ENCODE measurements around the gene CACNG8.

Gene CACNG8

GRCh38 chr19:53992211-53992610, 29.5 kb downstream of the CACNG8 start:
- DNase-seq (ENCODE audit: low read depth in 2 of 2): no peak

GRCh38 chr19:53992815-53993214, 30.1 kb downstream of the CACNG8 start:
- DNase-seq (ENCODE audit: low read depth in 2 of 2): no peak

DNA sequence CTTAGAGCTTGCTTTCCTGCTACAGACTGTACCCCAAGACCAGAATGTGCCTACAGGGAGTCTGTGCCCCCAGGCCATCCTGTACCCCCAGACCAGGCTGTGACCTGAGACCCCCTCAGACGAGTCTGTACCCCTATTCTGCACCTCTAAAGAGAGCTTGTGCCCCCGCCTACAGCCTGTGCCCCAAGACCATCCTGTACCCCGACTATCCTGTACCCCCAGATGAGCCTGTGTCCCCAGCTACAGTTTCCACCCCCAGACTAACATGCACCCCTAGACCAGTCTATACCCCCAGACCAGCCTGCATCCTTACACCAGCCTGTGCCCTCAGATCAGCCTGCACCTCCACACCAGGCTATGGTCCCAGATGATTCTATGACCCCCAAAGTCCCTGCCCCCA, 30.7 kb downstream of the CACNG8 start:
- DNase-seq (ENCODE audit: low read depth in 2 of 2): no peak

GRCh38 chr19:53994811-53995210, 32.1 kb downstream of the CACNG8 start:
- no peak for DNase-seq (ENCODE audit: low read depth in 2 of 2)

GRCh38 chr19:53998223-53998622, 35.5 kb downstream of the CACNG8 start:
- no peak for DNase-seq (ENCODE audit: low read depth in 2 of 2)

DNA sequence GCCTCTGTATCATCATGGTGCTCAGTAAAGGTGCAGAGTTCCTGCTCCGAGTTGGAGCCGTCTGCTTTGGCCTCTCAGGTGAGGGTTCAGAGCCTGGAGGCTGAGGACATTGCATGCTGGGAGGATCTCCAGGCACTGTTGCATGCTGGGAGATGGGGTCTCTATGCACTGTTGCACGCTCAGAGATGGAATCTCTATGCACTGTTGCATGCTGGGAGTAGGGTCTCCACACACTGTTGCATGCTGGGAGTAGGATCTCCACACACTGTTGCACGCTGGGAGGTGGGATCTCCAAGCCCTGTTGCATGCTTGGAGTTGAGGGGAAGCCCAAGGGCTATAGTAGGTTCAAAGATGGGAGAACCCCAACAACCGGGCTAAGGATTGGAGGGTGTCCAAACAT, 37.0 kb downstream of the CACNG8 start:
- DNase-seq (ENCODE audit: low read depth in 2 of 2): no peak

GRCh38 chr19:54001496-54001895, 38.8 kb downstream of the CACNG8 start:
- DNase-seq (ENCODE audit: low read depth in 2 of 2): no peak

DNA sequence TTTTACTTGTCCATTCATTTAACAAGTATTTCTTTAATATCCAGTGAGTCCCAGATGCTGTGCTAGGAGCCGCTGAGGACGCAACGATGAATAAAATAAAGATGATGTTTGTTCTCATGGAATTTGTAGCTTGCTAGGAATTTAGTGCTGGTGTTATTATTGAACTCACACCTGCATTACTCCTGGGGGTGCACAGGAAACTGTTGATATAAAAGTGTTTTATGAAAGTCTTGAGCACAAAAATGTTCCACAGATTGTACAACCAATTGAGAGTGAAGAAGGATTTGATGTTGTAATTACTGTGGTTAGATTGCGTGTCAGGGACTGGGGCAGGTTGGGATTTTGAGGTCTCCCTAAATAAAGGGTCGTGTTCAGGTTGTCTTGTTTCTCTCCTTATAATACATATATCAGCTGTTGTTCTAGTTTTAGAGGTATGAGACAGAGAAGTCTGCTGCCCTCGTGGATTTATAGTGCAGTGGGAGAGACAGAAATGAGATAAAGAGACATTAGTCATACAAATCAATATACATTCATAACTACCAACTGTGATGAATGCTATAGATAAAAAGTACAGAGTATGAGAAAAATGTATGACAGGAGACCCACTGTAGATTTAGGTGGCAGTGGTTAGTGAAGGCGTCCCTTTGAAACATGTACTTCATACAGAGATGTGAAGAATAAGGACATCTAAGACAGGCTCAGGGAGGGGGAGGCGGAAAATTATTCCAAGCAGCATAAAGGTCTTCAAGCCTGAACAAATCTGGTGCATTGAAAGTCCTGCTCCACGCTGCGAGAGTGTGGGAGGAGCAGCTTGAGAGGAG, 40.0 kb downstream of the CACNG8 start:
- no peak for DNase-seq (ENCODE audit: low read depth in 2 of 2)

DNA sequence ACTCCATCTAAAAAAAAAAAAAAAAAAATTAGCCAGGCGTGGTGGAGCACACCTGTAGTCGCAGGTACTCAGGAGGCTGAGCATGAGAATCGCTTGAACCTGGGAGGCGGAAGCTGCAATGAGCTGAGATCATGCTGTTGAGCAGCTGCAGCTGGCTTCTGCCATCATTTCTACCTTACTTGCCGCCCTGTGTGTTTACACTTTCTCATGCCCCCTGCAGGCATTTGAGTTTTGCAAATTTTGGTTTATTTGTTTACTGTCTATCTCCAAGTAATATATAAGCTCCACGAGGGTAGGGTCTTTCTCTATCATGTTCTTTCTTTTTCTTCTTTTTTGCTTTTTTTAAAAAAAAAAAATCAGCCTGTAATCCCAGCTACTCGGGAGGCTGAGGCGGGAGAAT, 46.7 kb downstream of the CACNG8 start:
- DNase-seq (ENCODE audit: low read depth in 2 of 2): no peak

GRCh38 chr19:54010474-54010873, 47.7 kb downstream of the CACNG8 start:
- DNase-seq (ENCODE audit: low read depth in 2 of 2): no peak

- DNase-seq (ENCODE audit: low read depth in 2 of 2): no peak
Measured at GRCh38 chr19:54011507-54012211, 48.9 kb downstream of the CACNG8 start.

DNA sequence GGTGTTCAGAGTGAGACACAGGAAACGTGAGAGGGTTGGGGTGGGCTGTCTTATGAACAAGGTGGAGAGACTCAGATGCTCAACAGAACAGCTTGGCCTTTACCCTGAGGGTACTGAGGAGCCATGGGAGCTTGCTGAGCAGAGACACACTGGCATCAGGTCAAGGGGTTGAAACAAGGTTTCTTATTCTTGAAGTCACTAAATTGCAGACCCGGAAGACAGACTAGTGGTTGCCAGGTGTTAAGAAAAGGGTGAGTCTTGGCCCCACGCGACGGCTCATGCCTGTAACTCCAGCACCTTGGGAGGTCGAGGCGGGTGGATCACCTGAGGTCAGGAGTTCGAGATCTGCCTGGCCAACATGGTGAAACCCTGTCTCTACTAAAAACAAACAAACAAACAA, 51.1 kb downstream of the CACNG8 start:
- no peak for DNase-seq (ENCODE audit: low read depth in 2 of 2)

GRCh38 chr19:54014920-54015560, 52.3 kb downstream of the CACNG8 start:
- DNase-seq (ENCODE audit: low read depth in 2 of 2): no peak

GRCh38 chr19:54017261-54017660, 54.5 kb downstream of the CACNG8 start:
- no peak for DNase-seq (ENCODE audit: low read depth in 2 of 2)

DNA sequence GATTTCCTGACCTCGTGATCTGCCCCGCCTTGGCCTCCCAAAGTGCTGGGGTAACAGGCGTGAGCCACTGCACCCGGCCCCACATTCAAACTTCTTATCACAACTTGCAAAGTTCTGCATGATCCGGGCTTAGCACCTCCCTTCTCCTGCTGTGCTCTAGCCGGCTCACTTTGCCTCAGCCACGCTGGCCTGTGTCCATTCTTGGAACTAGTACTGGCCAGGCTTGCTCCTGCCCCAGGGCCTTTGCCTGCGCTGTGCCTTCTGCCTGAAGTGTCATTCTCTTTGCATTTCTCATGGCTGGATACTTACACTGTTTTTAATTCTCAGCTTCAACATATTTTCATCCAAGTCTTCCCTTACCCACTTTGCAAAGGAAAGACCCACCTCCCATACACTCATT, 58.6 kb downstream of the CACNG8 start:
- no peak for DNase-seq (ENCODE audit: low read depth in 2 of 2)

DNA sequence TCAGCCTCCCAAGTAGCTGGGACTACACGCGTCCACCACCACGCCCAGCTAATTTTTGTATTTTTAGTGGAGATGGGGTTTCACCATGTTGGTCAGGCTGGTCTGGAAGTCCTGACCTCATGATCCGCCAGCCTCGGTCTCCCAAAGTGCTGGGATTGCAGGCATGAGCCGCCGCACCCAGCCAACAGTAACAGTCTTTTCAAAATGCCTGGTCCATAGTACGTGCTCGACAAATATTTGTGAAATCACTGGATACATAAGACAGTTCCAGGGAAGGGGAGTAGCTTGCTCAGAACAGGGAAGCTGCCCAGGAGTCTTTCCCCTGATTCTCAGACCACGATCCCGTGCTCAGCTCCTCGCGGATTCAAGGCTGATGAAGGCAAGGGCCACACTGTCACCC, 59.2 kb downstream of the CACNG8 start:
- no peak for DNase-seq (ENCODE audit: low read depth in 2 of 2)

DNA sequence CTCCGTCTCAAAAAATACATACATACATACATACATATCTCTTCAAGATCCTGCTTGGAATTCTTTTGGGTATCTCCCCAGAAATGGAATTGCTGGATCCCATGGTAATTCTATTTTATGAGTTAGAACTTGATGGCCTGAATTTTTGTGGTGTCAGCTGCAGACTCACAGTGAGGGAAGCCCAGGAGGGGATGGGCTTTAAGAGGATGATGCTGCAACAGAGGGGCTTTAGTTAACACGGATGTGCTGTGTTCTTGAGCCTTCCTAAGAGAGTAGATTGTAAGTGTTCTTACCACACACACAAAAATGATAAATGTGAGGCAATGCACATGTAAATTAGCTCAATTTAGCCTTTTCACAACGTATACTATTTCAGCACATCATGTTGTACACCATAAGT, 60.5 kb downstream of the CACNG8 start:
- DNase-seq (ENCODE audit: low read depth in 2 of 2): no peak

DNA sequence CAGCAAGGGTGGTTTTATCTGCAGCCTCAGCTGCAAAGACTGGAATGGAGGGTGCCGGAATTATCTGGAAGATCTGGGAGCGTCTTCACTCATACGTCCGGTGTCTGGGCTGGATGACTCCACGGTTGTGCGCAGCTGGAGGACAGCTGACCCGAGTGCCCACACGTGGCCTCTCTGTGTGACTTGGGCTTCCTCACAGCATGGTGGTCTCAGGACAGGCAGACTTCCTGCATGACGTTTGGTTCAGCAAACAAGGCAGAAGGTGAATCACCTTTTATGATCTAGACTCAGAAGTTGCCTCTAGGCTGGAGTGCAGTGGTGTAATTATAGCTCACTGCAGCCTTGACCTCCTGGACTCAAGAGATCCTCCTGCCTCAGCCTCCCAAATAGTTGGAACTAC, 61.9 kb downstream of the CACNG8 start:
- DNase-seq (ENCODE audit: low read depth in 2 of 2): no peak

DNA sequence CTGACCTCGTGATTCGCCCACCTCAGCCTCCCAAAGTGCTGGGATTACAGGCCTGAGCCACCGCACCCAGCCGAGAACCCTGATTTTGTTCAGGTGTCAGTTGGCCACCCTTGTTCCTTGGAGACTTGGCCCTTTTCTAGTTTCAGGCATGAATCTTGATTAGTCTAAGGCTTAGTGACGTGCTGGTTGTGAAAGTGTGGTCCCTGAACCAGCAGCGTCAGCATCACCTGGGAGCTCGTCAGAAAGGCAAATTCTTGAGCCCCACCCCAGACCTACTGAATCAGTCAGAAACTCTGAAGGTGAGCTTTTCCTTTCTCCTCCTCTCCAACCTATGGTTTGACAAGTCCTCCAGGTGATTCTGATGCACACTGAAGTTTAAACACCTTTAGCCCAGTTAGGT, 63.9 kb downstream of the CACNG8 start:
- no peak for DNase-seq (ENCODE audit: low read depth in 2 of 2)

- no peak for DNase-seq (ENCODE audit: low read depth in 2 of 2)
Measured at GRCh38 chr19:54029301-54029700, 66.6 kb downstream of the CACNG8 start.

DNA sequence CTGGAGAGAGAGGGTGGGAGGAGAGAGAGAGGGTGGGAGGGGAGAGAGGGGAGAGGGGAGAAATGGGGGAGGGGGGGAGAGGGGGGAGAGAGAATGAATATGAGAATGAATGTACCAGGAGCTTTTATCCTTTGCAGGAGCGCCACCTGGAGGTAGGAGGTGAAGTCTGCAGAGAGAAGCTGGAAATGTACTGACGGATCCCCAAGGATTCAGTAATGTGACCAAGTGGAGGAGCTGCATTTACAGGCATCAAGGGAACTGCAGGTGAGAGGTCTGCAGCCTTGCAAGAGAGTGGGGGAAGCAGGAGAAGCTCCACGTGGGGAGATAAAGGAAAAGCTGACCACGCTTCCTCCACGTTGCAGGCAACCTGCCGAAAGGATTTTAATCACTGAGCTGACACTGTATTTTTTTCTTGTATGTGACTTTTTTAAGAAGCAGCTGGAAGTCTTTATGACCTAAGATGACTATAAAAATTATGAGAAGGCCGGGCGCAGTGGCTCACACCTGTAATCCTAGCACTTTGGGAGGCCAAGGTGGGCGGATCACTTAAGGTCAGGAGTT, 67.3 kb downstream of the CACNG8 start:
- peak in 1 of 2 experiments; percentile 32 for DNase-seq (ENCODE audit: low read depth in 2 of 2)

- no peak for DNase-seq (ENCODE audit: low read depth in 2 of 2)
Measured at GRCh38 chr19:54030895-54031586, 68.3 kb downstream of the CACNG8 start.

Data from fibroblast of skin of left quadriceps (primary cell).